HG02642 (cell line): ENCODE results near the gene TLR10.
A peak's percentile ranks its signal among the peaks of the same experiment; 100 is the strongest.
"Not testable (repeated sequence)": the region's sequence is repeated elsewhere in the genome, so short reads cannot be mapped to it uniquely, and the experiment has no call there.

ENCODE experiments used
- ATAC-seq: cut with Tn5 transposase; IDR thresholded peaks from one replicate; pipeline ENCODE4 v1.9.1; 2021; ENCODE audit warnings: mild to moderate bottlenecking; ENCODE audit not compliant: unreplicated experiment, poor library complexity

TLR10 gene

DNA sequence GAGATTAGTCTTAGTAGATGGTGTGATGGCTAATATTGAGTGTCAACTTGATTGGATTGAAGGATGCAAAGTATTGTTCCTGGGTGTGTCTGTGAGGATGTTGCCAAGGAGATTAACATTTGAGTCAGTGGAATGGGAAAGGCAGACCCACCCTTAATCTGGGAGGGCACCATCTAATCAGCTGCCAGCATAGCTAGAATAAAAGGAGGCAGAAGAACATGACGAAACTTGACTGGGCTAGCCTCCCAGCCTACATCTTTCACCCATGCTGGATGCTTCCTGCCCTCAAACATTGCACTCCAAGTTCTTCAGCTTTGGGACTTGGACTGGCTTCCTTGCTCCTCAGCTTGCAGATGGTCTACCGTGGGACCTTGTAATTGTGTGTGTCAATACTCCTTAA, 12.5 kb downstream of the TLR10 start:
- ATAC-seq, result not testable (repeated sequence)

DNA sequence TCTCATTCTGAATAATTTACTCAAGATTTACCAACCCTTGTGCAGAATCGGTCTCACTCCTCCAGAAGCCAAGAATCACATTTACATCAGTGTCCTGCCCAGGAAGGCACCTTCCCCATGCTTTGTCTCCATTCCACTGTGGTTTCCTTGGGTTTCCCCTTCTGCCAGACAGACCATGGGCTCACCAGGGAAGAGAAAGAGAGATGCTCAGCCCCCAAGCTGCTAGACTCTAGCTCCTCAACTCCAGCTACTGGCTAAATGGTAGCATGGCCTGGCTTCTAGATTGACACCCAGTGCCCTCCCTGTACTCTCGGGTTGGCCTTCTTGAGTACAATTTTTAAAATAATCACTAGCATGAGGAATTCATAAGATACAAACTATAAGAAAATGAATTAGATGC, 12.9 kb downstream of the TLR10 start:
- no peak for ATAC-seq

- no peak for ATAC-seq
These were observed 13.3 kb downstream of the TLR10 start for GRCh38 chr4:38769441-38769840.

DNA sequence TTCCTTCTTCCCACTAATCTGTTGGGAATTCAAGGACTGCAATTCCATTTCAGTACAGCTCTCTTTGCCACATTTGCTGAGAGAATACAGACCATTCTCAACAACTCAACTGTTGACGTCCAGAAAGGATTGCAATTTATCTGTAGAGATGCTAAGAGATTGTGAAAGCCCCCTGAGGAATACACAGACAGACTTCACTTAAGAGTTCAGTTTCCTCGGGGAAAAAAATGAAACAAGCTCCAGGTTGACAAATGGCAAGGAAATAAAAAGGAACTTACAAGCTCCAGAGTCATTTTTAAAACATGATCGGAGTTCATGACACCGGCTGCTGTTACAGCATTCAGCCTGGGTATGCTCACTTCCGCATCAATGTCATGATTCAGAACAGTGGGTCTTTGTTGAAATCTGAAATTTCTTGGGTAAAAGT, 13.8 kb downstream of the TLR10 start:
- ATAC-seq, result no peak

GRCh38 chr4:38766940-38767339, 15.8 kb downstream of the TLR10 start:
- ATAC-seq, result not testable (repeated sequence)

GRCh38 chr4:38765382-38765781, 17.4 kb downstream of the TLR10 start:
- no peak for ATAC-seq

DNA sequence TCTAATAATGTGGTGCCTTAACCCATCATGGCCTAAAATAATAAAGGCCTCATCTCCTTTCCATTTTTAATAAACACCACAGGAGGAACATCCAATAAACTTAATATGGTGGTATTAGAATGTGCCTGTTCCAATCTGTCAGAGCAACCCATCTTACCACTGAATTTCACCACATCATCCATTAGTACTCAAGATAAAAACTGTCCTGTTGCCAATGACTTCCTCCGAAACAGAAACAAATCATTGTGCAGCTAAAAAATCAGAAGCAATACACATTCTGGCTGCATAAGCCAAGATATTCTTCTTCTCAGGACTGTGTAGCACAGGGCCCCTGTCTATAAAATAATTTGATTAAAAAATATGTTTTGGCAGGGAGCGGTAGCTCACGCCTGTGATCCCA, 18.5 kb downstream of the TLR10 start:
- no peak for ATAC-seq

DNA sequence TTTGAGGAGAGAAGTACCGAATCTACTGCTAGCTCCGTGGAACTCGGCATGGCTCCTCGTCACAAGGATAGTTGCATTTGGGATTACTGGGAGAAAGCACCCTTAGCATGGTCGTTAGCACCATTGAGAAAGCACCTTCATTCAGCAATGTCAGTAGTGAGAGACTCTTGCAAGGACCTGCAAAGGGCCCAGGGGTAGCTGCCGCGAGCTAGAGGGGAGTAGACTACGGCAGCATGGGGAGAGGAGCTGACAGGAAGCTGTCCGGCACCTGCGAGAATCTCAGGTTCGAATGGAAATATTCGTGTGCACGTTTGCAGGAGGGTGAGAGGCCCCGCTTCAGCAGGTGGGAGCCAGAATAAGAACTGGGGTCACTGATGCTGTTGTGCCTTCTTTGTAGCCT, 20.2 kb downstream of the TLR10 start:
- peak; percentile 35 for ATAC-seq

- ATAC-seq, result no peak
These were observed 23.0 kb downstream of the TLR10 start for GRCh38 chr4:38759790-38760122.

GRCh38 chr4:38759113-38759789, 23.5 kb downstream of the TLR10 start:
- peak; percentile 23 for ATAC-seq

- ATAC-seq, result no peak
These were observed 24.7 kb downstream of the TLR10 start for GRCh38 chr4:38757945-38758600.

GRCh38 chr4:38752941-38753806, 29.6 kb downstream of the TLR10 start:
- ATAC-seq, result no peak

DNA sequence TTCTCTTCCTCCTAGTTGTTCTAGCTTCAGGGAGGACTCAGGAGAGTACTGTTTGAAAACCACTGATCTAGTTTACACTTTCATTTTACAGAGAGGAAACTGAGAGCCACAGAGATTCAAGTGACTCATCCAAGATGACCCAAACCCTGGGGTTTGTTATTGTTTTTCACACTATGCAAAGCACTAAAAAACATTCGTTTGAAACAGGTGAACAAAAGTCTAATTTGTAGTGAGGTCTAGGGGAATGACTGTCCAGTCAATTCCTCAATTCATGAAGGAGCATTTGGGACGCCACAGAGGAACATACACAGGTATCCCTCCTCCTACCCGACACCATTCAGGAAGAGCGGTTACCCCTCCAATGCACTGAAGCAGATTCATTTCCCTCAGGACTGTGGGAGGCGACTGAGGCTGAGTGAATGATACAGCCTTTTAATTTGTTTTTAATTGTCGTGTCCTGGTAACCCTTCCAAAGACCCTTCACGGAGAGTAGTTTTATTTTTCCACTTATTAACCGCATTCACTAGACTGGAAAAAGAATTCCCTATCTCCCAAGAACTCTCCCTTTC, 30.3 kb downstream of the TLR10 start:
- ATAC-seq, result peak; percentile 86

DNA sequence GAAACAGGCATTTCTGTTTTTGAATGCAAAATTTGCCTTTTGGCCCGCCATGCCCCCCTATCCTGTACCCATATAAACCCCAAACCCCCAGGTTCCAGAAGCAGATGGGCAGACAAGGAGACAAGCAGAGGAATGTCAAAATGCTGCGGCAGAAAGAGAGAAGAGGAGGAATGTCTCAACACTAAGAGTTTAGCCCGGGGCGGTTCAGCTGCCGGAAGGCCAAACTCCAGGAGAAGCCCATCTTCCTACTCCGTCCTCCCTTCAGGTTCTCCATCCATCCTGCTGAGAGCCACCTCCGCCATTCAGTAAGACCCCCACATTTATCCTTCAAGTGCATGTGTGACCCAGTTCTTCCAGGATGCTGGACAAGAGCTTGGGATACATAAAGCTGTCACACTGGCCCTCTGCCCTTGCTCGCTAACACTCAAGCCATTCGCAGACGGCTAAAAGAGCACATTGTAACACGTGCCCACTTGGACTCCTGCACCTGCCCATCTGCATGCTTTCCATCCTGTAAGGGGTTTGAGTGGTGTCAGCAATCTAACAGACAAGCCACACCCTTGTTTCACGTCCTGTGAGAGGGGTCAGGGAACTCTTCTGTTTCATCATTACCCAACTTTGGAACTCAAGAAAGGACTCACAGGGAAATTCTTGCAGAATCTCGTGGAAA, 31.3 kb downstream of the TLR10 start:
- ATAC-seq, result no peak

DNA sequence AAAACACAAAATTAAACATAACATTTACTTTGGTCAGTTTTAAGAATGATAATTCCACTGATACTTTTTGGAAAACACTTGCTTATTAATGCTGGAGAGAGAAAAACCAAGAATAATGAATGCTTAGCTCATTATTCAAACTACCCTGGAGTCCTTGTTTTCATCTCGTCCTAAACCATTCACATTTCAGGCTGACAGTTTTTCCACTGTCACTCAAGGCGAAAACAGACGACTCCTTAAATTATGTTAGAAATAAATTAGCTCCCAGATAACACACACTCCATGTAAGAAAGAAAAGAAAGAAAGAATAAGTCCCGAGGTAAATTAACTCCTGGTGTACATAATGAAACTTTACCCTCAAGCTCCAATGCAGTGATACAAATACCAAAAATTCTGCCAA, 33.5 kb downstream of the TLR10 start:
- no peak for ATAC-seq

- no peak for ATAC-seq
These were observed 35.2 kb downstream of the TLR10 start for GRCh38 chr4:38747629-38748028.

DNA sequence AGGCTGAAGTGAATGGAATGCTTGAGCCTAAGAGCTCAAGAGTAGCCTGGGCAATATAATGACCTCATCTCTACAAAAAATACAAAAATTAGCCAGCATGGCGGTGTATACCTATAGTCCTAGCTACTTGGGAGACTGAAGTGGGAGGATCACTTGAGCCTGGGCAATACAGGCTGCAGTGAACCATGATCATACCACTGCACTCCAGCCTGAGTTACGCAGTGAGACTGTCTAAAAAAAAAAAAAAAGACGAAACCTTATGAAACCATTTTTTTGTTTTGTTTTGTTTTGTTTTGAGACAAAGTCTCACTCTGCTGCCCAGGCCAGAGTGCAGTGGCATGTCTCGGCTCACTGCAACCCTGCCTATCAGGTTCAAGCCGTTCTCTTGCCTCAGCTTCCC, 36.9 kb downstream of the TLR10 start:
- no peak for ATAC-seq

DNA sequence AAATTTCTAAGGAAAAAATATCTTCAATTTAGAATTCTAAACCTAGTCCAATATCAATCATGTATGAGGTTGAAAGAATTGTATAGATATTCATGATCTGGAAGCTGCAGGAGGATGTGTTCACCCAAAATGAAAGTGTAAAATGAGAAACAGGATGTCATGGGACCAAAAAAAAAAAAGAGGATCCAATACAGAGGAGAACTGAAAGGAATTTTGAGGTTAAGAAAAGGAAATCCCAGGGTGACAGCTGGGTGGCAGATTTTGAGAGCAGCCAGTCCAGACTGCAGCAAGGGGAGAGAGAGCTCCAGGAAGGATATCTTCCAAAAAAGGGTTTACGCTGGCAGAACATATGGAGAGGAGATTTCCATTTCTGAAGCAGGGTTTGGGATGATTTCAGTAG, 38.9 kb downstream of the TLR10 start:
- ATAC-seq, result no peak

- ATAC-seq, result no peak
These were observed 42.5 kb downstream of the TLR10 start for GRCh38 chr4:38740303-38740702.
